SHP77 treated with DMSO at 0.1 percent for 48 hours (cell line): Measurements from ENCODE around the gene BMP7.

Experiments
- DNase-seq: peaks from one replicate; lab custom pipeline; 2025; lab: John Stamatoyannopoulos, UW

BMP7 gene

DNA sequence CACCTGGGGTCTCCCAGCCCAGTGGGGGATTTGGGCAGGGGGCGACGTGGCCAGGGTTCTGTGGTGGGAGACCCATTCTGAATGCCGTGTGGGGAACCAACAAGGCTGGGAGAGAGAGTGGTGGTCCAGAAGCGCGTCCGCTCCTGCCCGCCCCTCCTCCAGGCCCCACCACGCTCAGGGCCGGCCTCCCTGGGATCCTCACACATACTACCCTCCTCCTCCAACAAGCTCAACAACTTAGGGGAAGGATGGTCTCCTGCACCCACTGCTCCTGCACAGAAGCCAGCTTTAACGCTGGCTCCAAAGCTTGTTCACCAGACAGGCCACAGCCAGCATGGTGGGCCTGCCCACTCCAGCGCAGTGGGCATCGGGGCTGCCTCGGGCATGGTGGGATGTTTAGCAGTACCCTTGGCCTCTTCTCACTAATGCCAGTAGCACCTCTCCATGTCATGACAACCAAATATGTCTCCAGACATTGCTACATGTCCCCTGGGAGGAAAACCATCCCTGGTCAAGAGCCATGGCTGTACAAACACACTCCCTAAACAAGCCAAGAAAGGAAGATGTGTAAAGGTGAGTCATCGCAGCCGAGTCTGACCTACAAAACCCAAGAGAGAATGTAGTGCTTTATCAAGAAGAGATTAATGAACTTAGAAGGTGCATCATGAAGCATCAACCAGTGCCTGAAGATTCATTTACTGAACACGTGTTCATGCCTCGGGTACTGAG is 75.7 kb downstream of the BMP7 start:
- no peak for DNase-seq

DNA sequence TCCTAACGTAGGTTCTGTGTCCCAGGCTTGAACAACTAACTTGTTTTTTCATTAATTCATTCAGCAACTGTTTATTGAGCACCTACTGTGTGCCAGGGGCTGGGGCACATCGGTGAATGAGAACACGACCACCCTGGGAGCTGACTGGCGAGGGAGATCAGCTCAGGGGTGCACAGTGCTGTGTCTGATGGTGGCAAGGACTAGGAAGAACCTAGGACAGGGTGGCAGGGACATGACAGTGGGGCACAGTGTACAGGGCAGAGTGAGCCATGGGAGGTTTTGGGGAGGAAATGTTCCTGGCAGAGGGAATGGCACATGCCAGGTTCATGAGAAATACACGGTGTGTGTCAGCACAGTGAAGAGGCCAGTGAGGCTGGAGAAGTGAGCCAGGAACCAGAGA is 76.7 kb downstream of the BMP7 start:
- no peak for DNase-seq

DNA sequence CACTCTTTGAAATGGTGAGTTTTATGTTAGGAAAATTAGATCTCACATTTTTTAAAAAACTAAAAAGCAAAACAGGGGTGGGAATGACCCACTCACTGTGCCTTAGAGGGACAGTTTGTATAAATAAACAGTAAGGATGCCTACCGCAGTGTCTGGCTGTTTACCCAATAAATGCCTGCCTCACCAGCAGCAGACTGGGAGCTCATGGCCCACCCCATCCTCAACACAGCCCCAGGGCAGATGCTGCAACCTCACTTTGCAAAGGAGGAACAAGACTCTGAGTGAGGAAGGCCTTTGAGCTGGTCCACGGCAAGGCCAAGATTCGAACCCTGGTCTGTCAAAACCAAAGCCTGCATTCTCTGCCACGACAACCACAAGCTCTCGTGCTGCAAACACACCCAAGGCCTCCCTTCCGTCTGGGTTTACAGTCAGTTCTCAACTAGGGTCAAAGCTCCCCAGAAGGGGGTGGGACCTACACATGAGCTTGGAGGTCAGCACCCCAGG is 77.8 kb downstream of the BMP7 start:
- DNase-seq, result no peak

DNA sequence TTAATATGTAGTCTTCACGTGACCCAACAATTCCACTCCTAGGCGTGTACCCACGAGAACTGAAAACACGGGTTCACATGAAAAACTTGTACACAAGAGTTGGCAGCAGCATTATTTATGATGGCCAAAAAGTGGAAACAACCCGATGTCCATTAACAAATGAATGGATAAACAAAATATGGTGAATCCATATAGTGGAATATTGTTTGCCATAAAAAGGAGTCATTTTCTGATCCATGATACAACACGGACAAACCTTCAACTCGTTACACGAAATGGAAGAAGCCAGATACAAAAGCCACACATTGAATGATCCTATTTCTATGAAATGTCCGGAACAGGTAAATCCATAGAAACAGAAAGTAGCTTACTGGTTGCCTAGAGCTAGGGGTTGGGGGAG is 78.4 kb downstream of the BMP7 start:
- DNase-seq, result no peak

DNA sequence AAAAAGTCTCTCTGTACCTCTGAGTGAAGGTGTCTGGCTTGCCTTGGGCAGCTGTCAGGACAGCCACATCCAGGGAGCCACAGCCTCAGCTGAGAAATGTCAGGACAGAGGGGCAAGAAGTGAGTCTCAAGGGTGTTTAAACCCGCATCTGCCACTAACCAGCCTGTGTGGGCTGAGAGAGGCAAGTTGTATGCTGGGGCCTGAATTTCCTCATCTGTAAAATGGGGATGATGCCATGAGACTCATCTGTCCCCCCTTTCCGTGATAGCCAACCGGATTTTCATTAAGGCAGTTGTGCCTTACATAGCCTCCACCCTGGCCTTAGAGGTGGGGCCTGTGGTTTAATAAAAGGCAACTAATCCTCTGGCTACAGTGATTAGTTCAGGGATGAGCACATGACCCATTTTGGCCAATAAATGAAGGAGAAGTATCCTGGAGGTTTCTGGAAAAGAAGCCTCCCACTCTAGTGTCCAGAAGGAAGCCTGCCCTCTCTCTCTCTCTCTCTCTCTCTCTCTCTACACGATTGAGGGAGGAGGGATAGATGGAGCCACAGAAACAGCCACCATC is 79.3 kb downstream of the BMP7 start:
- DNase-seq, result no peak

DNA sequence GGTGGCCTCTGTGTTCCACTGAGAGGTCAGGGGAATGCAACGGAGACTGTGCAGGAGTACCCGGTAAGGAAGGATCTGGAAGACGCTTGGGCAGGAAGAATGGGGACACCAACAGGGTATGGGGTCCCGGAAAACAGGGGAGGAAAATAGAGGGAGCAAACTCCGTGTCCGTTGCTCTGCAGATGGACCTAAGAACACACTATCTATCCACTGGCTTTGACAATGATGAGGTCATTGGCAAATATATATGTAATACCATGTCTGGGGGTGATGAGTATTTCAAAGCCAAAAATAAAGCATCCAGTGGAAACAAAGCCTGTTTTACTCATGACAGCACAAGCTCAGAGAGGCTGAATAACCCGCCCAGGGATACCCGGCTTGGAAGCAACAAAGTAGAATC is 80.2 kb downstream of the BMP7 start:
- DNase-seq, result no peak

DNA sequence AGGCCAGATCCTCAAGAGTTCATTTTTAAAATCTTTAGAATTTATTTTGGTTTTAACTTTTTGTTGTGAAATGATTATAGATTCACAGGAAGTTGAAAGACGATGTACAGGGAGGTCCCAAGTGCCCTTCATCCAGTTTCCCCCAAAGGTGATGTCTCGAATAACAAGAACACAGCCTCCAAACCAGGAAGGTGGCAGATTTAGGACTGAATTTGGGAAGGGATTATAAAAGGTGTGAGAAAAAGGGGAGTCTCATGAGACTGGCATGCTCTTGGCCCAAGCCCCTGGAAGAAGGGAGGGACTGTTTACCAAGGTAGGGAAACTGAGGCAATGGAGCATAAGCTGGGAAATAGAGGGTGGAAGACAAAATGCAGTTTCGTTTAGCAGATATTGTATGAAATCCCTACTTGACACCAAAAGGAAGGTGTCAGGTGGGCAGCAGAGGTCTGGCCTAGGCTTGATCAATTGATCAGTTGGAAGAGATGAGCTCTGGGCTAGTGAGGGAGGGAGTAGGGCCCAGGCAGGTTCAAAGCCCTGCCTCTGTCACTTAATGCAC is 81.2 kb downstream of the BMP7 start:
- DNase-seq, result no peak

DNA sequence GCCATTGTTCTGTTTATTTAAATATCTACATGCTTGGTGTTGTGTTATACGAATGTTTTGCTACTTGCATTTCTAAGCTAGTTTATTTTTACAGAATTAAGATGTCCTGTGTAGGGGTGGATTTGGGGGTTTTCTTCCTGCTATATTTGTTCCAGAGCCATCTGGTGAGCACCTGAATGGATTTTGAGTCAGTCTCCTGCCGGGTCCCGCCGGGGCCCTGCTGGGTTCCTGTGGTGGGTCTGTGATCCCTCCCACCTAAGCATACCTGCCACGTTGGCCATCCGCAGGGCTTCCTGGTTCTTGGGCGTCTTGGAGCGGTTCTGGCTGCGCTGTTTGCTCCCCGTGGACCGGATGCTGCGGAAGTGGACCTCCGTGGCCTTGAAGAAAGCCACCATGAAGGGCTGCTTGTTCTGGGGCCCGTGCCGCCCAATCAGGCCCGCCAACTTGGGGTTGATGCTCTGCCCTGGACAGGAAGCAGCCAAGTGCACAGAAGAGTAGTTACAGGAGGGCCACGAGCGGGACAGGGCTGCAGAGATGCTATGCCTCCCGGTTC is 82.9 kb downstream of the BMP7 start:
- DNase-seq, result no peak

DNA sequence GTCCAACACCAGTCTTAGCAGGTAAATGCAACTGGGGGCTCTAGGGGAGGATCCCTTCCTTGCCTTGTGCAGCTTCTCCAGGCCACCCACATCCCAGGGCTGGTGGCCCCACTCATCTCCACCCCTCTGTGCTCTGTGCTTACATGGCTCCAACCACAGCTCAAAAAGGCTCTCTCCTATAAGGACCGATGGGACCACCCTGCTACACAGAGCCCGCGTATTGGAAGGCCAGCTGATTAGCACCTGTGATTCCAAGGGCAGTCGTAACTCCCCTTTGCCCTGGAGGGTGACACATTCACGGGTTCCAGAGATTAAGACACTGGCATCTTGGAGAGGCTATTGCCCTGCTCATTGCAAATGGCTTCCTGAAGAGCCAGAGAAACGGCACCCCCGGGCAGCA is 84.8 kb downstream of the BMP7 start:
- DNase-seq, result no peak

DNA sequence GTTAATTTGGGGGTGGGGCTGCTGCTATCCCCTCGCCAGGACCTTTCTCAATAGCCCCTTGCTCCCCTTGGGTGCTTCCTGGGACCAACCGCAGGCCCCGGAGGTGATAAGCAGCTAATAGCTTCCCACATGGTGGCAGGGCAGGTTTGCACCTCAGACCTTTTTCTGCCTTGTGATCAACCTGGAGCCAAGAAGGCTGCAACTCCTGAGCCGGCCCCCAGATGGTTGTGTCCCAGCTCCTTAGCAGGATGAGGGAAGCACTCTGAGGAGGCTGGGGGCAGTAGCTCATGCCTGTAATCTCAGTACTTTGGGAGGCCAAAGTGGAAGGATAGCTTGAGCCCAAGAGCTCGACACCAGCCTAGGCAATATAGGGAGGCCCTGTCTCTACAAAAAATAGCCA is 85.5 kb downstream of the BMP7 start:
- DNase-seq, result no peak

DNA sequence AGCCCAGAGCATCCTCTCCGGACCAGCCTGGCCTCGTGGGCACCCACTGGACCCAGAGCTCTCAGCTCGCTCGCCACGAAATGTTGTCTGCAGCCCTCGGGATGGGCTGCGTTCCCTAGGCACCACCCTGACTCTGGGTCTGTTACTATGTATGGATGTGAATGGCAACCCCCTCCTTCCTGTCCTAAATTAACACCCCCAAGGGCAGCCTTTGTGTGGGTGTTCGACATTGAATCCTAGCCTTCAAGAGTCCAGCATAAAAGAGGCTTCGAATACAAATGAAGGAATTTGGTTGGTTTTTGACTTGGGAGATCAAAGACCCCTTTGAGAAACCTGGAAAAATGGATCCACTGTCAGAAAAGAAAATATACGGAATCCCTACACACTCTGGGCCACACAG is 86.1 kb downstream of the BMP7 start:
- DNase-seq, result no peak

DNA sequence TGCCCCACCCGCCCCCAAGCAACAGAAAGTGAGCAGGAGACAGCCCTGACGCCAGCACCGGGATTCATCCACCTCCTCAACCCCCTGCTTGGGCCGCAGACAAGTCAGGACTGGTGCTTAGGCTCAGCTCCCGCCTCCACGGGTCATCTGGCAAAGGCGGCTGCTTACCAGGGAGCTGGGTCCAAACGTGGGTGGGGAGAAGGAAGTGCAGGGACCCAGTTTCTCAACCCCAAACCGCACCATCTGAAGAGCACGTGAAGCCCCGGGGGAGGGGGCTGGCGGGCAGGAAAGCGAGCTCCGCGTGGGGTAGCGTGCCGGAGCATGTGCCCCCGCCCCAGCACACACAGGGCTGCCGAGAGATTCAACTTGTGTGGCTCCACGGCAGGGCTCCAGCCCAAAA is 87.2 kb downstream of the BMP7 start:
- no peak for DNase-seq

DNA sequence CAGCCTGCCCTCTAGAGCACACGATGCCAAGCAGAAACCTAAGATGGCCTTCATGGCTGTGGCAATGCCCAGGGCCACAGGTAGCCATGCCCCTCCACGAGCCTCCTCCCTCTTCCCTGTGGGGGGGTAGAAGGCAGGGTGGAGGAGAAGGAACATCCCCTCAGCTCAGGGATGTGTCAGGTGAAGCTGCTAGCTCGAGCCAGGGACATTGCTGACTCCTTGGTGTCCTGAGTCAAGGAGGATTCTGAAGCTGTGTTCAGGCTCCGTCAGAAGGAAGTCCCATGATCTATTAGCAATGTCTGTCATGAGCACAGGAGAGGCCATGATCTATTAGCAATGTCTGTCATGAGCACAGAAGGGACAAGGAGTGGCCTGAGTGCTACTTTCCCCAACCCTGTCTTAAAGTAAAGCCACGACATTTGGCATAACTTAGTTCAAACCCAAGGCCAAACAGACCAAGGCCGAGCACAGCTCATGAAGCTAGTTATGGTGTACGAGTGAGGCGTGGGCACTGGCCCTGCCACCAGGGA is 87.8 kb downstream of the BMP7 start:
- no peak for DNase-seq

DNA sequence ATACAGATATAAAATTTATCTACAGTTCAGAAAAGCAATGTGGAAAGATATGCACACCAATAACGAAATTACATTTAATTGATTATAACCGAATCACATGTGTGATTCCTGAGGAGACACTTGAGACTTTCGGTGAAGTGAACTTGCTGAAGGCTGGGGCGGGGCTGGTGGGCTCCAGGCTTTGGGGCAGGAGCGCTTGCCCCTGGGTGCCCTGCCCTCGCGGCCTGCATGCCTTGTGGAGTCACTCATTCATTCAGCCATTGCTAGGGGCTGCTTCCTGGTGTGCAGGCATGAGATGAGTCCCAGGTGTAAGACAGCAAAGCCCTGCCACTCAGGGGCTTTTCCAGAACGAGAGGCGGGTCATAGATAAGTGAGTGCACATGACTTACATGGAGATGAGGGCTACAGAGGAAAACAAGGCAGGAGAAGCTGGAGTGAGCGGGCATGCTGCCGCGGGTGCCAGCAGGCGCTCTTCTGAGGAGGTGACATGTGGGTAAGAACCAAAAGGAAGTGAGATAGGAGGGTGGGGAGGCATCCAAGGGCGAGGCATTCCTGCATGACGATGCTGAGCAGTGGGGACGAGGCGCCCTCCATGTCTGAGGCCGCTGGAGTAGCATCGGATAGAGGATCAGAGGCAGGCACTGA is 88.7 kb downstream of the BMP7 start:
- DNase-seq, result no peak

DNA sequence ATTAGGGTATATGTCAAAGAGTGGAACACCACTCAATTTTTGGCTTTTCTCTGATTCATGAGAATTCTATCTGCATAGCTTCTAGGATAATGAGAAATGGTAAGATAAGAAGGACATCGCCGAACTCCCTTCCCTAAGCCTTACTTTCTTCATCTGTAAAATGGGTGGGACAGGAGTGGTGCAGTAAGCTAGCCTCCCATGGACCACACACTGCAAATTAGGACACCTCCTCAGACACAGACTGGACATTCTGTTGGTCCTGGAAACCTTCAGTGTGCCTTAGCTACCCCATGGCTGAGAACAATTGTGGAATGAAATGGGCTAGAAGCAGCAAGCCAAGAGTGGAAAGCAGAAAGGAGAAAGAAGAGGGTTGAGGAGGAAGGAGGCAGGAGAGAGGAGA is 89.6 kb downstream of the BMP7 start:
- no peak for DNase-seq

DNA sequence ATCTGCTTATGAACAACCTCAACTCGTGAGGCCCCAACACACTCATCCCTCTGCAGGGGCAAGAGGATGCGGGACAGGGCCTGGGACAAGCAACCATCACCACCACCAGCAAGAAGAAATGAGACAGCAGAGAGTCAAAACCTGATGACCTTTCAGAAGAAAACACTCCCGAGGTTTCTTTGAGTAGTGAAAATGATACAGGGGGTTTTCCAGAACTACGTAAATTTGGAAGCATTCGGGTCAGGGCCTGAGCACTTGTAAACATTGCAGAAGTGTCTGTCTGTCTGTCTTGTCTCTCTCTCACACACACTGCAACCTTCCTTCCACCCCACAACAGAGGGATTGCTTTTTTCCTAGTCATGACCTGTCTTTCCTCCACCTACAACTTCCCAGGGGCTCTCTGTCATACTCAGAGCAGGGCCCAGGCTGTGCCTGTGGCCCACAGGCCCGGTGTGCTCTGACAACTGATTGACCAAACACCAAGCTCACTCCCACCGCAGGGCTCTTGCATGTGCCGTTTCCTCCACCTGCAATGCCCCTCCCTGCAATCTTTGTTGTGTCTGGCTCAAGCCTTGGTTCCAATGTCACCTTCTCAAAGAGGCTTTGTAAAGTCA is 90.9 kb downstream of the BMP7 start:
- no peak for DNase-seq

DNA sequence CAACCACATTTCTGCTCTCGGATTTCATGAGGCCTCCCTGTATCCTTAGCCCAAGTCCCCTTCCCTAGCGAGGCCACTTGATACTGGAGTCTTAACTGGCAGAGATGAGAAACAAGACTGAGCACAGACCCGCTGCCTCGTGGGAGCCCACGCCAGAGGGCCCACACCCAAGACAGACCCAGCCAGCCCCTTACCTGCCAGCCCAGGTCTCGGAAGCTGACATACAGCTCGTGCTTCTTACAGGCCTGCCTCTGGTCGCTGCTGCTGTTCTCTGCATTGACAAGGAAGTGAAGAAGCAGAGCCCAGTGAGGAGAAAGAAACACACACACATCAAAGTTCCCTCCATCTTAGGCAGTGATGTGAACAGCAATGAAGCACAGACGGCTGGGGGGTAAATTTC is 91.7 kb downstream of the BMP7 start:
- no peak for DNase-seq

DNA sequence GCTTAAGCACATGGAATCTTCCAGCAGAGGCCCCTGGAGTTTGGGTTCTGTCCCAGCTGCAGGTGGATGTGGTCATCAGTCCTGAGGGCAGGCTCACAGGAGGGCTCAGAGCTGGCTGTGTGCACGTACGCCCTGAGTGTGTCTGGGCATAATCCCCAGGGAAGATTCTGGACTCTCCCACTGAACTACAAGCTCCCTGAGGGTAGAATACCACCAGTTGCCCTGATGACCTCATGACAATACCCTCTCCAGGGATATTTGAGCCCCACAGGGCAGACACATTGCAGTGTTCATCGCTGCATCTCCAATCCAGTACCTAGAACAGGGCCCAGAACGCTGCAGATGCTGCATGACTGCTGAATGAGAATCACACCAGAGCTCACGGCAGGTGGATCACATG is 92.5 kb downstream of the BMP7 start:
- DNase-seq, result no peak

DNA sequence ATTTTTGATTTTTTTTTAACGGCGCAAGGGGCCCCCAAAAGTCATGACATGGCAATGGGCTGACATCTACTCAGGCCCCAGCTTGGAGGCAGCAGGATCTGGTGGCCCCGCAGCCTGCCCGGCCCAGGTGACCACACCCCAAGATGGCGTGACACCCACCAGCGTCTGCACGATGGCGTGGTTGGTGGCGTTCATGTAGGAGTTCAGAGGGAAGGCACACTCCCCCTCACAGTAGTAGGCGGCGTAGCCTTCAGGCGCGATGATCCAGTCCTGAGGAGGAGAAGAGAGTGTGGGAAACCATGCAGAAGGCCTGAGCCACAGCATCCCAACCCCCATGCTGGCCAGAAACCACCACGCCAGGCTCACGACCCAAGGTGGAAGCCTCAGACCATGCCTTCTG is 93.4 kb downstream of the BMP7 start:
- DNase-seq, result no peak

DNA sequence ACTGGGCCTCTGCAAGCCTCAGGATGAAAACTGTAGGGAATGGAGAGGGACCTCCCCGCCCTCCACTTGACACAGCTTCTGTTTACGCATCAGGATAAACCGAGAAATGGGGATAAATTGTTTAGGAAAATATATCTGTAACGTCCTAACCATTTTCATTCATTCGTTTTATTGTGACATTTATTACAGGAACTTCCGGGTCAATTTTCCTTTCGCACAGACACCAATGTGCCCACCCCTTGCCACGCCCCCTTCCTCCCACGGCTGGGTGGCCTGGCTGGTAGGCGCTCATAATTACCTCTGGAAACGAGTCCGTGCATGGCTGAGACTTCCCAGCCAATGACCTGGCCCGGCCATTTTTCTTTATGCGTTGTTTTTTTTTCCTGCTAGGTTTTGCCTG is 96.1 kb downstream of the BMP7 start:
- DNase-seq, result no peak

DNA sequence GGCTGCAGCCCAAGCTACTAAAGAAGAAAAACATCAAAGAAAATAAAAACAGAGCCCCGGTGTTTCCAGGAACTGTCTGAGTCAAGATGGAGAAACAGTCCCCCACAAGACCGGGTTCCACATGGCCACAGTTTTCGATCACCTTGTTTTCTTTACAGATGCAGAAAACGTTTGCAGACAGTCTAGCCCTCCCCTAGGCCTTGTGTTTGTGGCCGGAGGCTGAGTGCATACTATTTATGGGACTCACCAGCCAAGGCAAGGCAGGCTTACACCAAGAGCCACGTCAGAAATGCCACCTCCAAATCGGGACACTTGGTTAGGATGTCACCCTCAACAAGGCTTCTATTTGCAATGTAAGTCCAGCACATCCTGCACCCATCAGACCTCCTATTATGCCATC is 97.3 kb downstream of the BMP7 start:
- DNase-seq, result no peak

DNA sequence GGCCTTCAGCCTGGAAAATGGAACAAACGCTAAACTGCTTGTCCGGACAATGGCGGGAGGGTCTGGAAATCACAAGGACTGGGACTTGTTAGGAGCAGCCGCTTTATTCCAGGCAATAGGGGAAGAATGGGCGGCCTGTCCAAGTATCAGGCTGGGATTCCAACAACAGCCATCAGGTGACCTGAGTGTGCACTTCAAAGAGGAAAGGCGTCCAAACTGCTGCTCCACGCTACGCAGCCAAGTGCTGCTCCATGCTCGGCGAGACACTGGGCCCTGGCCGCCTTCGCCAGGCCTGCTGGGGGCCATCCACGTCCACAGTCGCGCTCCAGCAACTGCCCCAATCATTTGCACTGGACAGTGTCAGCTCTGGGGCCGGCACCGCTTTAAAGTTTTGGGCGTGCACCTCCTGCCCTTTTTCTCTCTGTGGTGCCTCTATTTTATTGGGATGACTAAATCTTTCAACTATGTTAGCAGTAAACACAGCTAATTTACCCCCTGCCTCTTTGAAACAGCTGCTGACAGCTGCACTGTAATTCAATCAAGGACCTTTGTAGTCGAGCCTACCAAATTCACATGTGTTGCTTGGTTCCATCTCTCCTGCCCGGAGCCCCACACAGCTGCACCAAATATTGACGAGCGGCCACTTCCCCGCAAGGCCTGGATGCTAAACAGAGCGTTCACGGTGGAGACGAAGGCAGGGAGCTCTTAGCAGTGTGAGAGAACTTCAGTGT is 98.3 kb downstream of the BMP7 start:
- DNase-seq, result no peak
